HG03095 (cell line): ENCODE measurements around the gene PAX8.

ENCODE experiments used
- ATAC-seq: cut with Tn5 transposase; IDR thresholded peaks from one replicate; pipeline ENCODE4 v1.9.1; 2021; ENCODE audit warnings: moderate library complexity; ENCODE audit not compliant: unreplicated experiment

PAX8 gene

DNA sequence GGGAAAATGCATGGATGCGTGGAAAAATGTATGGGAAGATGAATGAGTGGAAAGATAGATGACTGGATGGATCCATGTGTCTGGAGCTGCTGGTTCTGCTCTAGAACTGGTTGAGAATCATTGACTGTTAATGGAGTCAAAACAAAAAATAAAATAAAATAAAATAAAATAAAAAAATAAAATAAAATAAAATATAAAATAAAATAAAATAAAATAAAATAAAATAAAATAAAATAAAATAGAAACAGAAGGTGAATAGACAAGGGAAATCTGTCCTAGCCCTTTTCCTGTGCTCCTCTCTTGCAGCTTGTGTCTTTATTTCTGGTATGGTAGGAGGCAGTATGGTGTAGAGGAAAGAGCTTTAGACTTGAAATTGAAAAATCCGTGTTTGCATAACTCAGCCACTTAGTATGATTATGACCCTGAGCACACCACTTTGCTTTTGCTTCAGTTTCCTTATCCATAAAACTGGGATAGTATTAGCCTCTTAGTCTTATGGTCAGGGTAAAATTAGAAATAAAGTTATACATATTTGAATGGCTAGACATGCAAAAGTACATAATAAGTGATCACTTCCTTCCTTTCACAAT lies 54.0 kb downstream of the PAX8 start:
- no peak for ATAC-seq

DNA sequence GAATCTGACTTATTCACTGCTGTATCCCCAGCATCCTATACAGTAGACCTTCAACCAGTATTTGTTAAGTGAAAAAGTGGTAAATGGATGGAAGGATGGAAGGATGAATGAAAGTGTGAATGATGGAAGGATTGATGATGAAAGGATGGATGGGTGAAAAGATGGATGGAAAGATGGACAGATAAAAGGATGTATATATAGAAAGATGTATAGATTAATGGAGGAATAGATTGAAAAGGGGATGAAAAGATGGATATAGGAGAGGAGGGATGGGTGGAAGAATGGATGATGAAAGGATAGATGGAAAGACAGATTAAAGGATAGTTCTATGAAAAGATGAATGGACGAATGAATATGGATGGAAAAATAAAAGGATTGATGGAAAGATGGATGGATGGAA lies 54.9 kb downstream of the PAX8 start:
- ATAC-seq = no peak

DNA sequence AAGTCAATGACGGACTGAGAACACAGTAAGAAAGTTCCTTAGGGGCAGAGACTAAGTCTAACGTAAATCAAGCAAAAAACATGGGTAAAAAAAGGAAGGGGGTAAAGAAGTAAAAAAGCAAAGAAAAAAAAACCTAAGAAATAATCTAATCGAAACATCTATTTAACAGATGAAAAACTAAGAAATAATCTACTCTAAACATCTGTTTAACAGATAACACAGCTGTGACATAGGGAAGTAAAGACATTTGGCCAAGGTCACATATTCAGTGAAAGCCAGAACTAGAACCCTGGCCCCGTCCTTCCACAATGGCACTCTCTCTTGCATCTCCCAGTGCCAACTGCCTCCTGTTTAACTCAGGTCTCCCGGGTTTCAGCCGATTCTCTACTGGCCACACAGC lies 56.9 kb downstream of the PAX8 start:
- no peak for ATAC-seq

DNA sequence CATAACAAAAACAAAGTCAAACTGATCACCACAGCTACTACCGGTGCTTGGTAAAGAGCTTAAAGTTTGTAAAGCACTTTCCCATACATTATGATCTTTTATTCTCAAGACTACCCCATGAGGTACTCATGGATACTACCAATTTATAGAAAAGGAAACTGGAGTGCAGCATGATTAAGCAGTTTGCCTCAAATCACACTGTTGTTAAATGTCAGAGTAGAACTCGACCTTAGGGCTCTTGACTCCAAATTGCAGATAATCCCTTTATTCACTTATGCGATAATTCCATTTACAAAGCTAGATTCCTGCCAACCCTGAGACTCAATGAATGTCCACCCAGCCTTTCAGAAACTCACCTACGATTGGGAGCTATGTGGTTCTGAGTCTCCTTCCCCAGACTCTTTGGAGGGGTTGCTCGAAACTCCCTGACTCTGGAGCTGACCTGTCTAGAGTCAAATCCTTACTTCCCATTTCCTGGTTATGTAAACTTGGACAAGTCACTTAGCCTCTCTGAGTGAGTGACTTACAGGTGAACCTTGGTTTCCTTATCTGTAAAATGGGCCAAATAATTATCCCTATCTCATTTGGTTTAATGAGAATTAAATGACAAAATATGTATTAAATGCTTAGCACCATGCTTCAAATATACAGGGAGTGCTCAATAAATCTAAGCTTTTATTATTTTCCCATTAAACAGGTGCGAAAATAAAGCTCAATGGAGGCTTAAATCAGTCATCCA lies 57.6 kb downstream of the PAX8 start:
- ATAC-seq = no peak

GRCh38 chr2:113219889-113220641 lies 58.7 kb downstream of the PAX8 start:
- no peak for ATAC-seq

DNA sequence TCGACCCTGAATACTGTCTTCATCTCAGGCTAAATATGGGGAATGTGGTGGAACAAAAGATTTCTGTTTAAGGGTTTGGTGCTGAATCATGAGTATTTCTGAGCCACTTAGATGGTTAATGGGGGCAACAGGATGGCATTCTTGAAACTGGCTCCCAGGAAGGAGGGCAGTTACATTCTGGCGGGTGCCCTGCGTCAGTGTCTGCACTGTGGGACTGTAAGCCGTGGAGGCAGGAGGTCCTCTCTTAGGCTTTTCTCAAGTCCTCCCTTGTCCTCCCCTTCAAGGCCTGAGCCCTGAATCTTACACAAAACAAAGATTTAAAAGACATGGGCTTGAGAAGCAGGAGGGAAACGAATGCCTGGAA lies 59.2 kb downstream of the PAX8 start:
- ATAC-seq = no peak

DNA sequence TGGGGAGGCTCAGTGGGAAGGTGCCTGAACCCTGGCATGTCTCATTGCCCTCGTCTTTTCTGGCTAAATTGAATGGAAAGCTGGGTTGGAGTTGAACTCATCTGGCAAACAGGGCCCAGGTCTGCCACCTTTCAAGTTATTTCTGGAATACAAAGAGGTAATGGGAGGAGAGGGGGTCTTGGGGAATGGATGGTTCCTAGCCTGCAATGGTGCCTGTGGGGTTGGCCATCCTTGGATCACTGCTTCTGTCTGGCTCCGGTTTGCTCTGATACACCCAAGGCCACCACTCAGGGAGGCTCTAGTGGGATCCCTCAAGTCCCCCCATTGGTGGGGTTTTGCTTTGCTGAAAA lies 59.7 kb downstream of the PAX8 start:
- no peak for ATAC-seq

- no peak for ATAC-seq
Measured at GRCh38 chr2:113218283-113219091, 60.2 kb downstream of the PAX8 start.

DNA sequence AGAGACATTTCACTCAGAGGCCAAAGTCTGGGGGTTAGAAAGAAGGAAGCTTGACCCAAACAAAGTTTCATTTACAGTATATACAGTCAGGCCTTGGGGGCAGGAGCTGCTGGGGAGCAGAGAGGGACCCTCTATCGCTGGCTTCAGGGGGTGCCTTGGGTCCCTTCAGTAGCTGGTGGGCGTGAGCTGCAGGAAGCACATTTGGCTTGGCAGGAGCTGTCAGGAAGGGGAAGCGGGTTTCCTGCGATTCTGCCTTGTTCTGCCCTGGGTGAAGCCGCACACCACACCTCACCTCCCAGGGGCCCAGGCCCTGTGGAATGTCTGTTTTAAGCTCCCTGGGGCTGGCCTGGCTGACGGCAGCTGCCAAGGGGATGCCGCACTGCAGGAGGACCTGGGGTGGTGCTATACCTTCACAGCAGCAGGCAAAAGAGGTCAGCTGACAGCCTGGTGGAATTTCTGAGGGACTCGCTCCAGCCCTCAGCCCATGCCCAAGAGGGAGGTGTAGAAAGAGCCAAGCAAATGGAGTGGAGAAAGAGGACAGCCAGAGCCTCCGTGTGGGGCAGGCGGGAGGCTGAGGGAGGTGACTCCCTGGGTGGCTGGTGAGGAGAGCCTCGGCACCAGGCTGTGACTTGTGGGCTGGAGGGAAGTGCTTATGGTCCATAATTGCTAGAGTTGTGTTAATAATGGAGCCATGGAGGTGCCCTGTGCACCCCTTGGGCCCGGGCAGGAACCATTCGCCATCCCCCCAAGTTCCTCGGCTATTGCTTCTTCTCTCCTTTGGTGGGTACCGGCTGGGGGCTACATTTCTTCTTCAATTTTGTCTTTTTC lies 61.1 kb downstream of the PAX8 start:
- no peak for ATAC-seq

GRCh38 chr2:113216891-113217454 lies 61.7 kb downstream of the PAX8 start:
- no peak for ATAC-seq

GRCh38 chr2:113216321-113216720 lies 62.4 kb downstream of the PAX8 start:
- ATAC-seq = no peak

- ATAC-seq = no peak
Measured at GRCh38 chr2:113215056-113215455, 63.7 kb downstream of the PAX8 start.

GRCh38 chr2:113214141-113214540 lies 64.6 kb downstream of the PAX8 start:
- no peak for ATAC-seq

GRCh38 chr2:113213061-113213930 lies 65.4 kb downstream of the PAX8 start:
- ATAC-seq = no peak

DNA sequence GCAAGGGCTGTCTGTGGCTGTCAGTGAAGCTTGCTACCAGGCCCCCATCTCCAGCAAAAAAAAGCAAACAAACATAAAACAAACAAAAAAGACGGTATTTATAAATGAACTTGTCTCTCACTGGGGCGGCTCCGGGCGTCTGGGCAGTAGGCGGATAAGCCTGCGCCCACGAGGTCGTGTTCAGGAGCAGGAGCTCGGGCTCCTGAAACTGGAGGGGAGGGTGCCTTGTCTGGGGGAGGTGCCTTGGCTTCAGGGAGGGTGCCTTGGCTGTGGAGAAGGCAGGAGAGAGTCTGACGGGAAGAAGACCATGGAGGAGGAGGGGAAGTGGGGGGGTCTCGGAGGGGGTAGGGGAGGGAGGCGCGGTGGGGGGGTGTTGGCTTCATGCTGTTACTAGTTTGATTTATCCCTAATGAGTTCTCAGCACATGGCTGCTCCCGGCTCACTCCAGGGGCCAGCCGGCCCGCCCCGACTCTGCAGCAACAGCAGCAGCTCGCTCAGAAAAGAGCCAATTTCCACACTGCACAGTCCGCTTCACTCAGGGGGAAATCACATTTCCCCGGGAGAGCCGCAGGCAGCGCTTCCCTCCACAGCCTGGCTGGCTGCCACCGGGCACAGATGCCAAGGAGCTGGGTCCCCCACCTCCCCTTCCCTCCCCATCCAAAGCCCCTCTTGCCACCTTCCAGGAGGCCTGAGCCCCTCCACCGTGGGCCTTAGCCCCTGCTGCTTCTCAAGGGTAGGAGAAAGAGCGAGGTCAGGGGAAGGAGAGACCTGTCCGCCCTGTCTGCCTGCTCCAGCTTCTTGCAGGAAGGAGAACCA lies 66.3 kb downstream of the PAX8 start:
- no peak for ATAC-seq

GRCh38 chr2:113211226-113212105 lies 67.3 kb downstream of the PAX8 start:
- no peak for ATAC-seq

DNA sequence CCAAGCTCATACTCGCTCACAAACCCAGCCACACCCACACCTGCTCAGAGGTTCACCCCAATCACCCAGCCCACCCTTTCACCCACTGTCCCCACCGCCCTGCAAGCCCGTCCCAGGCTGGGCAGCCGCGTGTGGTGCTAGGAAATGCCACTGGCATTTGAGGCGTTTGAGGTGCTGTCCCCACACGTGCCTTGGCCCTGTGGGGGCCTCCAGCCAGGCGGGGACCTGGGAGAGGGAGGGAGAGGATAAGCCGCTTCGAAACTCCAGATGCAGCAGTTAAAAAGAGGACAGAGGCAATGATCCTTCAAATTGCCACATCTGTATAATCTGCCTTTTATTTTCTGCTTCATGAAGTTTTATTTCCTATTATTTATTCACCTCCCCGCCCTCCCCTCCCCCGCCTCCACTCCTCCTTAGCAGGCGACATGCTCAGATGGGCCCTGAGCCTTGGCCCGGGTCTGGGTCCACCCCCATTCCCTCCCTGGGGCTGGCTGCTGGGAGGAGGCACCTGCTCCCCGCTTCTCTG lies 69.0 kb downstream of the PAX8 start:
- ATAC-seq = no peak
